DOHH2 (cell line): ENCODE data around the gene PDGFC.

Experiments used
- CTCF ChIP-seq: fragments of 200-600 bp; sonication (generic); IDR thresholded peaks from one replicate; pipeline ENCODE4 v1.5.1; 2014; ENCODE audit warnings: antibody characterized with exemption, mild to moderate bottlenecking, low read depth, low read length; ENCODE audit not compliant: poor library complexity, severe bottlenecking
- EZH2phosphoT487 ChIP-seq: fragments of 200-600 bp; sonication (generic); IDR thresholded peaks from 2 replicates; pipeline ENCODE4 v1.6.1; 2017; ENCODE audit warnings: borderline replicate concordance, mild to moderate bottlenecking, antibody characterized with exemption, low read length, moderate library complexity, mixed read lengths

DNA sequence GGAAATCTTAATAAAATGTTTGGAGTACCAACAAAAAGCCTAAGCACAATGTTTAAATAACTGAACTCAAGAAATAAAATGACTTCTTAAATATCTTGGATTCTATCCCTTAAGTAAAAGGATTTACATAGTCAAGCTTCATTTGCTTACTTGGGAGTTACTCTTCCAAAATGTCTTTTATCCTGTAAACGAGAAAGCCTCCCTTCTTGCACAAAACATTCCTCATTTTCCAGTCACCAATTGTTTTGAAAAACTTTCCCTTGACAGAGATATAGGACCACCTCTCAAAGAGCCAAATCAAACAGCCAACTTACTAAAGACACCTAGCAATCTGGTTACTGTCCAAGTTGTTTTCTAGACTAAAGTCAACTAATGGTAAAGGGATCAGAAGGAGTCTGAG is 18.6 kb downstream of the PDGFC start:
- no peak for TF ChIP-seq CTCF
- TF ChIP-seq EZH2phosphoT487, result no peak
